Transverse colon (tissue), 4 donors: Measurements from ENCODE around the gene FKBP9. TPM values are rescaled to one million over a fixed set of nuclear protein-coding genes. Genes with fewer than 3 reads are reported as not detected.

ENCODE experiments used
- DNase-seq: peaks from one replicate; pipeline ENCODE4 v3.0.0-alpha.2; 2019
- H3K27ac ChIP-seq, 4 donors: fragments of 200-600 bp; sonication (generic); 2 replicates each; pipeline ENCODE4 v1.5.1; 2016 to 2018; ENCODE audit warnings: inconsistent platforms in 4 of 4
- H3K27me3 ChIP-seq: fragments of 200-600 bp; sonication (generic); 2 replicates; pipeline ENCODE4 v1.5.1; 2017; ENCODE audit warnings: inconsistent platforms
- H3K36me3 ChIP-seq, 4 donors: fragments of 200-600 bp; sonication (generic); 2 replicates each; pipeline ENCODE4 v1.5.1; 2017 to 2019; ENCODE audit warnings: inconsistent platforms in 4 of 4
- H3K4me1 ChIP-seq, 4 donors: fragments of 200-600 bp; sonication (generic); 2 replicates each; pipeline ENCODE4 v1.5.1; 2017 to 2020; ENCODE audit warnings: inconsistent platforms in 4 of 4
- H3K4me3 ChIP-seq, 4 donors: fragments of 200-600 bp; sonication (generic); 1 replicate in 1 of 4; 2 replicates in 3 of 4; pipeline versions ENCODE4 v1.5.1 to v1.6.1; 2017 to 2019; ENCODE audit warnings: inconsistent platforms in 4 of 4
- H3K9me3 ChIP-seq, 2 donors: fragments of 200-600 bp; sonication (generic); 2 replicates each; pipeline ENCODE4 v1.5.1; 2017 to 2019; ENCODE audit warnings: inconsistent platforms in 2 of 2
- EP300 ChIP-seq: sonication (generic); formaldehyde crosslinking; IDR thresholded peaks from one replicate; pipeline ENCODE4 v1.6.1; 2017; ENCODE audit warnings: antibody characterized with exemption, low read depth
- POLR2A ChIP-seq: fragments of 450-650 bp; IDR thresholded peaks from one replicate; pipeline ENCODE4 v1.6.1; 2016; ENCODE audit warnings: antibody characterized with exemption, mild to moderate bottlenecking, moderate library complexity
- POLR2AphosphoS5 ChIP-seq, 3 donors: sonication (generic); formaldehyde crosslinking; IDR thresholded peaks; one replicate each; pipeline ENCODE4 v1.6.1; 2016; ENCODE audit warnings: antibody characterized with exemption in 3 of 3
- WGBS, 2 donors: methylation state at CpG; one replicate each; pipeline ENCODE4 v1.1.5; 2018; ENCODE audit warnings: low coverage in 1 of 2; 5-methylcytosine and 5-hydroxymethylcytosine counted together
- in situ Hi-C, 4 donors: fragments of 200-750 bp; cut with MboI; loops; one replicate each; pipeline versions ENCODE4 v1.15.0 to v1.15.1; 2017; ENCODE audit warnings: low sequenced_read_pairs in 3 of 4, low pct_ligation_motif_present in 1 of 4, low pct_unique_long_range_greater_than_20kb in 1 of 4
- intact Hi-C: fragments of 100-400 bp; cut with DNase I; formaldehyde crosslinking; loops from one replicate; pipeline ENCODE4 v1.15.1; 2023; ENCODE audit warnings: low total_unique reads
- total RNA-seq, 4 donors: library from RNA; depleted of rRNA; stranded (reverse); fragments of >200 nt; gene quantifications; one replicate each; pipeline ENCODE4 v1.1.0, GENCODE V29; 2016
- TF ChIP-seq, protein P1 (sequence below), 5 experiments: fragments of 200-600 bp in 3 of 5; fragments of 450-650 bp in 2 of 5; sonication (generic) in 3 of 5; IDR thresholded peaks; 1 replicate in 2 of 5; 2 replicates in 3 of 5; pipeline ENCODE4 v1.5.1; 2016 to 2017; ENCODE audit warnings: antibody characterized with exemption in 5 of 5, inconsistent platforms in 3 of 5, mild to moderate bottlenecking in 2 of 5, moderate library complexity in 1 of 5

Gene FKBP9, protein sequence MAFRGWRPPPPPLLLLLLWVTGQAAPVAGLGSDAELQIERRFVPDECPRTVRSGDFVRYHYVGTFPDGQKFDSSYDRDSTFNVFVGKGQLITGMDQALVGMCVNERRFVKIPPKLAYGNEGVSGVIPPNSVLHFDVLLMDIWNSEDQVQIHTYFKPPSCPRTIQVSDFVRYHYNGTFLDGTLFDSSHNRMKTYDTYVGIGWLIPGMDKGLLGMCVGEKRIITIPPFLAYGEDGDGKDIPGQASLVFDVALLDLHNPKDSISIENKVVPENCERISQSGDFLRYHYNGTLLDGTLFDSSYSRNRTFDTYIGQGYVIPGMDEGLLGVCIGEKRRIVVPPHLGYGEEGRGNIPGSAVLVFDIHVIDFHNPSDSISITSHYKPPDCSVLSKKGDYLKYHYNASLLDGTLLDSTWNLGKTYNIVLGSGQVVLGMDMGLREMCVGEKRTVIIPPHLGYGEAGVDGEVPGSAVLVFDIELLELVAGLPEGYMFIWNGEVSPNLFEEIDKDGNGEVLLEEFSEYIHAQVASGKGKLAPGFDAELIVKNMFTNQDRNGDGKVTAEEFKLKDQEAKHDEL
- total RNA-seq, result 100 to 1,000 TPM; 124 to 191 (median 180) TPM

GRCh38 chr7:32957326-32958045 is at the start of gene FKBP9:
FKBP9 (plus strand) TSS chr7:32957440; CDS start chr7:32957574, 134 bp downstream.
- TF ChIP-seq POLR2A (peak; percentile 70), POLR2AphosphoS5 (IDR thresholded peaks at IDR 0.05) (peak; percentile 78 to 85 (median 85)), EP300 (no peak)
- TF ChIP-seq, protein P1, sequence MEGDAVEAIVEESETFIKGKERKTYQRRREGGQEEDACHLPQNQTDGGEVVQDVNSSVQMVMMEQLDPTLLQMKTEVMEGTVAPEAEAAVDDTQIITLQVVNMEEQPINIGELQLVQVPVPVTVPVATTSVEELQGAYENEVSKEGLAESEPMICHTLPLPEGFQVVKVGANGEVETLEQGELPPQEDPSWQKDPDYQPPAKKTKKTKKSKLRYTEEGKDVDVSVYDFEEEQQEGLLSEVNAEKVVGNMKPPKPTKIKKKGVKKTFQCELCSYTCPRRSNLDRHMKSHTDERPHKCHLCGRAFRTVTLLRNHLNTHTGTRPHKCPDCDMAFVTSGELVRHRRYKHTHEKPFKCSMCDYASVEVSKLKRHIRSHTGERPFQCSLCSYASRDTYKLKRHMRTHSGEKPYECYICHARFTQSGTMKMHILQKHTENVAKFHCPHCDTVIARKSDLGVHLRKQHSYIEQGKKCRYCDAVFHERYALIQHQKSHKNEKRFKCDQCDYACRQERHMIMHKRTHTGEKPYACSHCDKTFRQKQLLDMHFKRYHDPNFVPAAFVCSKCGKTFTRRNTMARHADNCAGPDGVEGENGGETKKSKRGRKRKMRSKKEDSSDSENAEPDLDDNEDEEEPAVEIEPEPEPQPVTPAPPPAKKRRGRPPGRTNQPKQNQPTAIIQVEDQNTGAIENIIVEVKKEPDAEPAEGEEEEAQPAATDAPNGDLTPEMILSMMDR (IDR thresholded peaks at IDR 0.05), result no peak
- intact Hi-C loops, result loop anchor here (10.0 kb wide), 1 partner anchor 63 kb away; the partner anchor contains the start of gene KBTBD2
- DNase-seq, result peak; percentile 94

GRCh38 chr7:32910195-32910594 is 47.0 kb upstream of the FKBP9 start:
- DNase-seq, result no peak
- no peak overlapping the region for H3K4me3 ChIP-seq
- no peaks in the 10 kb centered on the region for H3K9me3 ChIP-seq
- TF ChIP-seq, protein P1 (IDR thresholded peaks at IDR 0.05), result no peak
- no peak for TF ChIP-seq POLR2AphosphoS5 (IDR thresholded peaks at IDR 0.05)
- TF ChIP-seq POLR2A, result no peak
- WGBS, 2 donors, result 88% methylated on average over 1 of the region's 1 CpG; no CpG with 5 or more reads in 1 of the 2 donors
- no peak overlapping the region for H3K27ac ChIP-seq
- intact Hi-C loops, result no loop called here
- H3K4me1 ChIP-seq, result peaks cover 0 to 3% (median 2%) of the 10 kb centered on the region in 4 donors
- no peaks in the 10 kb centered on the region for H3K27me3 ChIP-seq
- H3K36me3 ChIP-seq, result no peaks in the 10 kb centered on the region
- in situ Hi-C loops, result loop anchor here in 1 of 4 donors (25.0 kb wide), 1 partner anchor 423 kb away; the partner anchor contains the start of genes AVL9 and LSM5

More at GRCh38 chr7:32957326-32958045, at the start of gene FKBP9:
- 1% methylated on average over 27 of the region's 91 CpGs; no CpG with 5 or more reads in 1 of the 2 donors for WGBS, 2 donors
- no peaks in the 10 kb centered on the region for H3K27me3 ChIP-seq
- peaks cover 6 to 19% (median 9%) of the 10 kb centered on the region in 4 donors for H3K4me1 ChIP-seq
- peak within 1 kb of the TSS; percentile 97 to 99 (median 98) for H3K27ac ChIP-seq
- no peaks in the 10 kb centered on the region for H3K9me3 ChIP-seq
- in situ Hi-C loops, result no loop called here
- H3K4me3 ChIP-seq, result peak within 1 kb of the TSS; percentile 88 to 98 (median 94)
- H3K36me3 ChIP-seq, result no peaks in the 10 kb centered on the region

DNA sequence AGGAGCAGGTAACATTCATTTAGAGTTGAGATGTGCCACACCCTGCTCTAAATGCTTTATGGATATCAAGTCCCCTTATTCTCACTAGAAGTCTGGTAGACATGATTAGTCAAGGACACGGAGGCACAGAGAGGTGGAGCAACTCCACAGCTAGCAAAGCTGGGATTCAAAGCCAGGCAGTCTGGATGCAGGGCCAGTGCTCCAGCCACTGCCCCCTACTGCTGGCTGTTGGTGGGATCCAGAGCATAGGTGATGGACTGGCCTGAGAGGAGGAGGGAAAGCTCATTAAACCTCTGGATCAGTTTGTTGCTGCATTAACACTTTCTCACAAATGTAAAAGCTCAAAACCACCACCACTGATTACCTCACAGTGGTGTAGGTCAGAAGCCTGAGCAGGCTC is 43.1 kb upstream of the FKBP9 start:
- peaks cover 0 to 10% (median 2%) of the 10 kb centered on the region in 4 donors for H3K36me3 ChIP-seq
- no peak overlapping the region for H3K27ac ChIP-seq
- no peaks in the 10 kb centered on the region for H3K27me3 ChIP-seq
- no peaks in the 10 kb centered on the region for H3K4me1 ChIP-seq
- 93% methylated on average over 1 of the region's 1 CpG; no CpG with 5 or more reads in 1 of the 2 donors for WGBS, 2 donors
- TF ChIP-seq, protein P1 (IDR thresholded peaks at IDR 0.05), result no peak
- TF ChIP-seq EP300 (no peak), POLR2AphosphoS5 (IDR thresholded peaks at IDR 0.05) (no peak), POLR2A (no peak)
- H3K4me3 ChIP-seq, result no peak overlapping the region
- no peak for DNase-seq
- no peaks in the 10 kb centered on the region for H3K9me3 ChIP-seq
- in situ Hi-C loops, result loop anchor here in 1 of 4 donors (25.0 kb wide), 1 partner anchor 427 kb away; the partner anchor contains the start of genes AVL9 and LSM5
- intact Hi-C loops, result no loop called here
